Right atrium auricular region (tissue), 2 donors: ENCODE data around the gene EXOC7. TPM values are rescaled to one million over a fixed set of nuclear protein-coding genes. Genes with fewer than 3 reads are reported as not detected.

ENCODE experiments used
- DNase-seq: peaks from one replicate; pipeline ENCODE4 v3.0.0-alpha.2; 2019; ENCODE audit warnings: low spot score
- H3K27ac ChIP-seq, 2 donors: fragments of 200-600 bp; sonication (generic); 1 replicate in 1 of 2; 2 replicates in 1 of 2; pipeline ENCODE4 v1.5.1; 2016 to 2019
- H3K27me3 ChIP-seq, 2 donors: fragments of 200-600 bp; sonication (generic); one replicate each; pipeline versions ENCODE4 v1.5.1 to v1.6.0; 2017 to 2019
- H3K36me3 ChIP-seq: fragments of 200-600 bp; sonication (generic); one replicate; pipeline ENCODE4 v1.5.1; 2016
- H3K4me1 ChIP-seq, 2 donors: fragments of 200-600 bp; sonication (generic); one replicate each; pipeline versions ENCODE4 v1.5.1 to v1.6.0; 2017 to 2019
- H3K4me3 ChIP-seq, 2 donors: fragments of 200-600 bp; sonication (generic); 1 replicate in 1 of 2; 2 replicates in 1 of 2; pipeline ENCODE4 v1.5.1; 2017 to 2019; ENCODE audit warnings: mild to moderate bottlenecking in 1 of 2, moderate library complexity in 1 of 2
- H3K9me3 ChIP-seq, 2 donors: fragments of 200-600 bp; sonication (generic); one replicate each; pipeline ENCODE4 v1.5.1; 2019
- total RNA-seq, 2 donors: library from RNA; depleted of rRNA; stranded (reverse); fragments of >200 nt; gene quantifications; one replicate each; pipeline ENCODE4 v1.1.0, GENCODE V29; 2016
- TF ChIP-seq, protein P1 (sequence below), 2 donors: fragments of 200-600 bp; sonication (generic); IDR thresholded peaks; one replicate each; pipeline ENCODE4 v1.5.1; 2019; ENCODE audit warnings: antibody characterized with exemption in 2 of 2

The EXOC7 gene
- total RNA-seq, 2 donors from 2014 or later: 56.0 to 65.3 TPM

DNA sequence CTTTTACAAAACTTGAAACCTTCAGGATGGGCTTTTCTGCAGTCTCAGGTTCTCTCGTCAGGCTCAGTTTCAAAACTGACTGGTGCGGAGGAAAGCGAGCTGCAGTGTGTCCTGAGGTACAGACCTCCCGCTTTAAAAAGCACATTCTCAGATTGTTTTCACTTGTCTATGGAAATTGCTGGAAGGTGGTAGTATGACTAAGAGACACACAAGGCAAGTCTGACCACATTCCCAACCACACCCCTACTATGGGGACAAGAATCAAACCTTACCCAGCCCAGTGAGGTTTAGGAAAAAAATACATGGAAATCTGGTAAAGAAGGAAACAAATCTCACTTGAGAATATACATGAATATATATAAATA lies 49.5 kb downstream of the EXOC7 start:
- Histone ChIP-seq H3K27ac (no peak overlapping the region), H3K4me1 (peaks cover 0 to 8% of the 10 kb centered on the region in 2 donors), H3K27me3 (no peaks in the 10 kb centered on the region), H3K9me3 (no peaks in the 10 kb centered on the region), H3K4me3 (no peak overlapping the region), H3K36me3 (peaks cover 76% of the 10 kb centered on the region)
- no peak for DNase-seq
- TF ChIP-seq, protein P1, sequence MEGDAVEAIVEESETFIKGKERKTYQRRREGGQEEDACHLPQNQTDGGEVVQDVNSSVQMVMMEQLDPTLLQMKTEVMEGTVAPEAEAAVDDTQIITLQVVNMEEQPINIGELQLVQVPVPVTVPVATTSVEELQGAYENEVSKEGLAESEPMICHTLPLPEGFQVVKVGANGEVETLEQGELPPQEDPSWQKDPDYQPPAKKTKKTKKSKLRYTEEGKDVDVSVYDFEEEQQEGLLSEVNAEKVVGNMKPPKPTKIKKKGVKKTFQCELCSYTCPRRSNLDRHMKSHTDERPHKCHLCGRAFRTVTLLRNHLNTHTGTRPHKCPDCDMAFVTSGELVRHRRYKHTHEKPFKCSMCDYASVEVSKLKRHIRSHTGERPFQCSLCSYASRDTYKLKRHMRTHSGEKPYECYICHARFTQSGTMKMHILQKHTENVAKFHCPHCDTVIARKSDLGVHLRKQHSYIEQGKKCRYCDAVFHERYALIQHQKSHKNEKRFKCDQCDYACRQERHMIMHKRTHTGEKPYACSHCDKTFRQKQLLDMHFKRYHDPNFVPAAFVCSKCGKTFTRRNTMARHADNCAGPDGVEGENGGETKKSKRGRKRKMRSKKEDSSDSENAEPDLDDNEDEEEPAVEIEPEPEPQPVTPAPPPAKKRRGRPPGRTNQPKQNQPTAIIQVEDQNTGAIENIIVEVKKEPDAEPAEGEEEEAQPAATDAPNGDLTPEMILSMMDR (IDR thresholded peaks at IDR 0.05): no peak

DNA sequence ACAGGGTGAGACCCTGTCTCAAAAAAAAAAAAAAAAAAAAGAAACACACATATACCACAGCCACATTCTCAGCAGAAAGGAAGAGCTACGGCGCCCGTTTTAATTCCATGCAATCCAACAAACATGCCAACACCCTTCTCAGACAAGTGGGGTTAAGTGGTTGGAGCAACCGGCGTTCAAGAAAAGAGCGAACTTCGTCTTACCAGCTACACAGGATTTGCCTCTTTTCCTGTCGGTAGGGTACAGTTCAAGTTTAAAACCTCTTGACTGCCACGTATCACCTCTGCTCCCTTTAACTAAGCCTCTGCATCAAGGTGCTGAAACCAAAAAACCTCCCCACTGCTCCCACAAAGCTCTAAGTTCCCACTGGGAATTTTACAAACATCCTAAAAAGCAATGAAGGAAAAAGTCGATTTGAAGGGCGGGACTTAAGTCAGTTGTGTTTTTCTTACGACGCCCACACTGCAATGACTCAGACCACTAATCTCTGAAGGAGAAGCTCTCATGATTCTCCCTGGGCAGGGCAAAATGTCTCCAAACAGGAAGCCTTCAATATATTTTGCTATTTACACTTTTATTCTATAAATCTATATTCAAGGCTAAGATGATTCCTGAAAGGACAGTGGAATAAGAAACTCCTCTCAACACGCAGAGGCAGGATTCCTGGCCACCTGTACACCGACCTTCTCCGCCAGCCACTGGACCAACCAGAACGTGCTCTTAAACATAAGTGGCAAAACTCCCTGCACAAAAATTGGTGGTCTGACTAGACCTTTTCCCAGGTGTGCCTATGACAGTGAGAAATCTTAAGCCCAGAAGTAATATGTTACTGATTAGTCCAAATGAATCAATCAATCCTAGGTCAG lies 50.1 kb downstream of the EXOC7 start:
- Histone ChIP-seq H3K9me3 (no peaks in the 10 kb centered on the region), H3K4me1 (peaks cover 0 to 8% of the 10 kb centered on the region in 2 donors), H3K27ac (no peak overlapping the region), H3K27me3 (no peaks in the 10 kb centered on the region), H3K36me3 (peaks cover 75% of the 10 kb centered on the region), H3K4me3 (no peak overlapping the region)
- no peak for DNase-seq
- TF ChIP-seq, protein P1 (IDR thresholded peaks at IDR 0.05): no peak

DNA sequence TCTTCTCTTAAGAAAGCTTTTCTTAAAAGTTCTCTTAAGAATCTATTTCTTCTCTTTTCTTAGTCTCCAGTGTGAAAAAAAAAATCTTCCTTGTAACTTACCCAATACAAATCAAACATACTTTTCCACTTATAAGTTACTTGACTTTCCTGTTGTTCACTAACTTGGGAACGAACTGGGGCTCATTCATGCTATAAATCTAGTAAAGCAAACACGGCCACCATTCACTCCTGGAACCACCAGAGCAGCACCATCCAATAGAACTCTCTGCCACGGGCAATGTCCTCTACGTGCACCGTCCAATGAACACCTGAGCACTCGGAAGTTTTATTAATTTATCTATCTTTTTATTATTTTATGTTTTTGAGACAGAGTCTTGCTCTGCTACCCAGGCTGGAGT lies 52.0 kb downstream of the EXOC7 start:
- H3K9me3 ChIP-seq: no peaks in the 10 kb centered on the region
- TF ChIP-seq, protein P1 (IDR thresholded peaks at IDR 0.05): no peak
- no peak overlapping the region for H3K4me3 ChIP-seq
- H3K36me3 ChIP-seq: peaks cover 75% of the 10 kb centered on the region
- H3K27ac ChIP-seq: no peak overlapping the region
- no peak for DNase-seq
- H3K27me3 ChIP-seq: no peaks in the 10 kb centered on the region
- H3K4me1 ChIP-seq: peaks cover 0 to 8% of the 10 kb centered on the region in 2 donors

DNA sequence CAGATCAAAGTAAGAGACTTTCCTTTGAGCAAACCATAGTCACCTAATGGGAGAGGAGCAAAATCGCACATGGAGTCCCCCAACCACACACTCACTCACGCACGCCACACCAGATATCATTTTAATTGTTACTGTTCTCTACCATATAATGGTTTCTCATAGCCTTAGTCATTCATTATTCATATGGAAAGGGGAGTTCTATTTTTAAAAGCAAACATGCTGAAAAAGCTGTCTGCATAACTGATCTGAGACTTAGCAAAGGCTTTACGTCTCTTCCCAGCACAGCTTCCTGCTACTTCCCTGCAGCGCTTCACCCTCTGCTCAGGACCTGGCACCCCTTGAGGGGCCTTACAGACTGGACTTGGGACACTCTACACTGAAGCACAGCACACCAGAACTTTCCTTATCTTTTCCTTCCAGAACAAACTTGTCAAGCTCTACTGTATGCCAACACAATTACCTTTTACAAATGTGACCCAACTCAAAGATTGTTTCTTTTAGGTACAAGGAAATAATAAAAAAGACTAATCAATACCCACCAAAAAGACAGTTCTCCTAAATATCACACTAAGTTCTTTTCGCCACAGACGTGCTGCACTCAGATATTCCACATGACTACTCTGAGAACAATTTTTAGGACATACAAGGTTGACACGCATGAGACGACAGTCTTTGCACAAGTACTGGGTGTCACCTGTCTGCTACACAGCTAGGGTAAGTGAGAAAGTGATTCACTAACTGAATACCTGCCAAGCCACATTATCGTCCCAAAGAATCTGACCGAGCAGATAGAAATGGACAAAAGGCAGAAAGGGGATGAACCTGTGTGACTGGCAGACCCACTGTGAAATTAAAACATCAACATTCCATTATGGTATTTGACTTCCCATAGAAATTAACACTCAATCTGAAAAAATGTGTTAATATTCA lies 52.8 kb downstream of the EXOC7 start:
- no peak overlapping the region for H3K4me3 ChIP-seq
- peaks cover 0 to 8% of the 10 kb centered on the region in 2 donors for H3K4me1 ChIP-seq
- H3K36me3 ChIP-seq: peaks cover 77% of the 10 kb centered on the region
- TF ChIP-seq, protein P1 (IDR thresholded peaks at IDR 0.05): no peak
- DNase-seq: no peak
- H3K9me3 ChIP-seq: no peaks in the 10 kb centered on the region
- H3K27ac ChIP-seq: no peak overlapping the region
- no peaks in the 10 kb centered on the region for H3K27me3 ChIP-seq

DNA sequence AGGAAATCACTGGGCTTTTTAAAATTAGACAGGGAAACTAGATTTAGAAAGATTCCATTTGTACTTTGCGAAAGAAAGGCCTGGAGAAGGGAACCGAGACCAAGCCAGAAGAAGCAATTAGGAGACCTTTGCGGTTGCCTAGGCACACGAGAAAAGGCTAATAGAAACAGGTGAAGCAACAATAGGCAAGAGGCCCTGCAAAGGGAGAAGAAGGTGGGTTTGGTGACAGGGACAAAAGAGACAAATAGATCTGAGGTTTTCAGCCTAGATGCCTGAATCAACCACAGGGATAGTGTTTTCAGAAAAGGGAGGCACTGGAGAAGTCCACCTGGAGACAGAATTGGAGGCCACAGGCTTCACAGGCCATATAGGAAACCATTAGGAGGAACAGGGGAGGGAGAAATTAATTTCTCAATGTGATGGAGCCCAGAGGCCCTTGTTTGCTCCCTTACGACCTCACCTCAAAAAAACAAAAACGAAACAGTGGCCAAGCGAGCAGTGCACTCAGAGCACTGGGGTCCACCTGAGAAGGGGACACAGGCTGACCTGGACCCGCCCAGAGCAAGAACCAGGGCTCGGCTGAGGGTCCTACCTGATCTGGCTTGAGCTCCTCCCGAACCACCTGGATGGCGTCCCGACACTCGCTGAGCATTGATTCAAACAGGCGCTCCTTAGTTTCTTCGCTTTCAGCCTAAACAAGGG lies 53.6 kb downstream of the EXOC7 start:
- no peak overlapping the region for H3K27ac ChIP-seq
- peaks cover 0 to 8% of the 10 kb centered on the region in 2 donors for H3K4me1 ChIP-seq
- H3K9me3 ChIP-seq: no peaks in the 10 kb centered on the region
- no peak overlapping the region for H3K4me3 ChIP-seq
- no peaks in the 10 kb centered on the region for H3K27me3 ChIP-seq
- DNase-seq: no peak
- TF ChIP-seq, protein P1 (IDR thresholded peaks at IDR 0.05): no peak
- peaks cover 77% of the 10 kb centered on the region for H3K36me3 ChIP-seq
